Subcutaneous abdominal adipose tissue (tissue), 5 donors: ENCODE data around the gene CPB2.
A peak's percentile ranks its signal among the peaks of the same experiment; 100 is the strongest.

Experiments
- H3K27ac ChIP-seq: one replicate; pipeline ENCODE4 v1.7.0; 2013; ENCODE audit warnings: low read depth, mild to moderate bottlenecking, inconsistent platforms, low read length, moderate library complexity
- H3K27me3 ChIP-seq, 5 donors: one replicate each; pipeline ENCODE4 v1.7.0; 2013; ENCODE audit warnings: low read length in 5 of 5, inconsistent platforms in 1 of 5; ENCODE audit not compliant: control insufficient read depth in 5 of 5, insufficient read depth in 4 of 5
- H3K36me3 ChIP-seq, 5 donors: one replicate each; pipeline ENCODE4 v1.7.0; 2013; ENCODE audit warnings: low read length in 5 of 5; ENCODE audit not compliant: control insufficient read depth in 5 of 5, insufficient read depth in 5 of 5
- H3K4me1 ChIP-seq, 5 donors: one replicate each; pipeline ENCODE4 v1.7.0; 2013; ENCODE audit warnings: low read length in 5 of 5, mild to moderate bottlenecking in 3 of 5, moderate library complexity in 1 of 5; ENCODE audit not compliant: control insufficient read depth in 5 of 5, insufficient read depth in 5 of 5
- H3K4me3 ChIP-seq, 5 donors: one replicate each; pipeline ENCODE4 v1.7.0; 2013; ENCODE audit warnings: low read length in 5 of 5, low read depth in 1 of 5
- H3K9ac ChIP-seq, 5 donors: one replicate each; pipeline ENCODE4 v1.7.0; 2013; ENCODE audit warnings: low read length in 5 of 5, mild to moderate bottlenecking in 4 of 5, moderate library complexity in 3 of 5
- H3K9me3 ChIP-seq, 5 donors: one replicate each; pipeline ENCODE4 v1.7.0; 2013; ENCODE audit warnings: low read length in 5 of 5; ENCODE audit not compliant: control insufficient read depth in 5 of 5
- donor health status: healthy.
- donor health status: healthy.
- donor health status: healthy.
- donor health status: healthy.
- donor health status: healthy.

CPB2 gene

DNA sequence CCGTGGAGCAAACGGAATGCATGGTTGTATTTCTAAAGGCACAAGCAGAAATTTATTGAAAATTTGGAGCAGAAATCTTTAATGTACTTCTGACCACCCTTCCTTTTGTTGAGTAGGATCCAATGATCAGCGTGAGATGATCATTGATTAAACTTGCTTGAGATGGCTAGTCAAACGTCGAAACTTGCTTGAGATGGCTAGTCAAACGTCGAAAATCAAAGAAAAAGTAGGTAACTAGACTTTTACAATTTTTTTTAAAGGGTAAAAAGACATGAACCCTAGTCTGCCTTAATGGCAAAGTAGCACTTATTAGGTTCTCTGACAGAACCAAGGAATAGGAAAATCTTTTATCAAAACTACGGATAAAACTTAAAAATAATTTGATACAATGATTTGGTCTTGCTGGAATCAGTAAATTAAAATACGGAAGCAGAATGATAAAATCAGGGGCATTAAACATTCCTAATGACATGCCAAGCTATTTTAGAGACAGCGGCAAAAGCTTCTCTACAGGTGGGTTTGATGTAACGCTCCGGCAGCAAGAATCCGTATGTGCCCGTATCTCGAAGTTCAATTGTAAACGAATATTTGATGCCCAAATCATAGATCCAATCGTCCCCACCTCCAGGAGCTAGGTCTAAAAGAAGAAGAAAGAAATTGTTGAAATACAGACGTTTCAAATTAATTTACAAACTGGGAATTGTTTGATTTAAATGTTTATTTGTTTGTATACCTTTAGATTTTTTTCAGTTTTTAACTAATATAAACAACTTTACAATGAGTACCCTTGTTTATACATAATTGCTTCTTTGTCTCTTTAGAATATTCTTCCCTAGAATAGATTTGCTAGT lies 51.4 kb downstream of the CPB2 start:
- no peaks in the 10 kb centered on the region for H3K36me3 ChIP-seq
- H3K9me3 ChIP-seq: no peaks in the 10 kb centered on the region
- peak overlapping the region; percentile 70 to 98 (median 90) for H3K9ac ChIP-seq
- H3K27me3 ChIP-seq: no peaks in the 10 kb centered on the region
- peaks cover 2 to 31% (median 23%) of the 10 kb centered on the region in 5 donors for H3K4me1 ChIP-seq
- H3K27ac ChIP-seq: peak overlapping the region; percentile 94
- peak overlapping the region; percentile 82 to 96 (median 93) for H3K4me3 ChIP-seq

DNA sequence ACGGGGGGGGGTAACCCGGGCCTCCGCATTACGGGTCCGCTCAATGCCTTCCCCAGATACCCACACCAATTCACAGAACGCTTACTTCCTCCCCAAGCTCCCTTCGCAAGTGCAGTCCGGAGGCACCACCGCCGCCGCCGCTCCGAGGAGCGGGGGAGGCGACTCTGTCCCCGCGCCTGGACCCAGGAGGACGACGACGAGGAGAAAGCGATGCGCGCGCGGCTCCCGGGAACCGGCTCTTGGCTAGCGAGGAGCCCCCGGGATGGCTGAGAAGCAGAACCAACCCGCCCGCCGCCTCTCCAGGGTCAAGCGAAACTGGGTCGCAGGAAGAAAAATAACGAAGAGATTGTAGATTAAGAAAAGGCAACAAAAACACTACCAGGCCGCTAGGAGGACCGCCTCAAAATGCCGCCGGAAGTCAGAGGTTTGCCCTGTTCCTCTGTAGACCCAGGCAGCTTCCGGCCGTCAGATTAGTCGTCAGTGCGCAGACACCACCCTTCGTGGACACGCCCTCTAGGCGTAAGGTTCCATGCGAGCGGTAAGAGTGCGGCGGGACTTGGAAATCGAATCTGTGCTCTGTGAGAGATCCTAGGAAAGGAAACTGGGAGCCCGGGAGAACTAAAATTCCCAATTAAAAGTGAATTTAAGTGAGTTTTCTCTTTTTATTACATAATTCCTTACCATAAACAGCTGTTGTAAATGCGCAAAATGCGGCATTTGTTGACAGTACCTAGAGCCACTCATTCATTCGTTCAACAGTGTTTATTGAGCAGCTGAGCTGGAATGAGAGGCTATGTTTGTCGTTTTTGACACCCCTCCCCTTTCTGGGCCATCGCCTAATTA lies 52.3 kb downstream of the CPB2 start, which contains the start of gene ZC3H13:
TSS of gene ZC3H13 (minus strand) at position 428 of the 843 bp plus-strand sequence. CDS start 7,239 bp downstream, outside the sequence.
- H3K36me3 ChIP-seq: no peaks in the 10 kb centered on the region
- H3K4me3 ChIP-seq: peak within 1 kb of the TSS; percentile 82 to 98 (median 93)
- no peaks in the 10 kb centered on the region for H3K27me3 ChIP-seq
- peaks cover 2 to 31% (median 23%) of the 10 kb centered on the region in 5 donors for H3K4me1 ChIP-seq
- no peaks in the 10 kb centered on the region for H3K9me3 ChIP-seq
- H3K27ac ChIP-seq: peak within 1 kb of the TSS; percentile 94
- peak within 1 kb of the TSS; percentile 89 to 98 (median 90) for H3K9ac ChIP-seq

DNA sequence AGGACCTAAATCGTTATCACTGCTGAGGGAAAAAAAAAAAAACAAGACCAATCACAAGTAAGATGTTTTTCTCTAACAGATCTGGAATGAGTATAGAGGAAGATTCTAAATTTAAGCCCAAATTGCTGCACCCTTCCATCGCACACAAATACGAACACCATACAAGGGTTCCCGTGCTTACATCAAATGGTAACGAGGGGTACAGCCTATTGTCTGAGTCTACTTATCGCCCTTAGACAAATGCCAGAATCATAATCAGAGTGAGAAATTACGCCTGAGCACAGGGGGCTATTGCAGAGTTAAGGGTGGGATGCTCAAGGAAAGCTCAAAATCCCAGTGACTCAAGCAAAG lies 52.9 kb downstream of the CPB2 start:
- H3K27ac ChIP-seq: peak overlapping the region; percentile 94
- H3K9ac ChIP-seq: peak overlapping the region; percentile 89 to 98 (median 90)
- peaks cover 2 to 31% (median 23%) of the 10 kb centered on the region in 5 donors for H3K4me1 ChIP-seq
- H3K27me3 ChIP-seq: no peaks in the 10 kb centered on the region
- H3K4me3 ChIP-seq: peak overlapping the region; percentile 82 to 98 (median 93)
- no peaks in the 10 kb centered on the region for H3K9me3 ChIP-seq
- no peaks in the 10 kb centered on the region for H3K36me3 ChIP-seq

DNA sequence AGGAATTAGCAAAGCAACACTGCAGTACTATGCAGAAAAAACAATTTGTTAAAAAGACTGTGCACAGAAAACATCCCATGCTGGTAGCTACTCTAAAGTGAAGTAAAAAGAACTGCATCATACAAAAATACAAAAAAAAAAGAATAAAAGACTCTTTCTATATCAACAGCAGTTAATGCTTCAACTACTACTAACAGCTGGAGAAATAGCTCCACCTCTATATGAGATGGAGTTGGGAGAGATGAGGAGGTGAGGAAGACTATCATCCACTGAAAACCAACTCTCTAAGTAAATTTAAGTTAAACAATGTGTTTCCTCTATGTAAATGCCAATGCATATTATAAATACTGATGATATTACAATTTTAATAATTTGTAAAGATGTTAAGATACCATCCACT lies 54.1 kb downstream of the CPB2 start:
- Histone ChIP-seq H3K27ac (no peak overlapping the region), H3K27me3 (no peaks in the 10 kb centered on the region), H3K4me1 (peaks cover 2 to 31% (median 23%) of the 10 kb centered on the region in 5 donors), H3K4me3 (peak overlapping the region in 1 of 5 donors; percentile 96), H3K36me3 (no peaks in the 10 kb centered on the region), H3K9ac (no peak overlapping the region), H3K9me3 (no peaks in the 10 kb centered on the region)

DNA sequence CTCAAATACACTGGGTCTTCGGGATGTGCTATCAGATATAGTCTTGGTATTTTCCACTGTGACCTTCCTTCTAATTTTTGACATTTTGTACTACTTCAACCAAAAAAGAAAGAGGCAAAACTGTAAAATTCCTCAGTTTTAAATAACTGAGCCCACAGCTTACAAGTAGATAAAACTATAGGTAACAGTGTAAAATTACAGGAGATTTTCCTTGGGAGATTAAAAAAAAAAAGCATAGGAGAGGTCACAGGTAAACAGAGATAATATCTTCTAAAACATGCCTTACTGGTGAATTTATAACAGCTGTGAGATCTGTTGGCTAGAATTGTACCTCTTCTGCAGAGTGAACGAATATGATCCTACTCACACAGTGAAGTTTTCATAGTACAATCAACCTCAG lies 59.4 kb downstream of the CPB2 start:
- Histone ChIP-seq H3K4me3 (no peak overlapping the region), H3K36me3 (peaks cover 10 to 18% (median 13%) of the 10 kb centered on the region in 5 donors), H3K9me3 (no peaks in the 10 kb centered on the region), H3K27me3 (no peaks in the 10 kb centered on the region), H3K9ac (no peak overlapping the region), H3K4me1 (peaks cover 0 to 11% (median 0%) of the 10 kb centered on the region in 5 donors), H3K27ac (no peak overlapping the region)

DNA sequence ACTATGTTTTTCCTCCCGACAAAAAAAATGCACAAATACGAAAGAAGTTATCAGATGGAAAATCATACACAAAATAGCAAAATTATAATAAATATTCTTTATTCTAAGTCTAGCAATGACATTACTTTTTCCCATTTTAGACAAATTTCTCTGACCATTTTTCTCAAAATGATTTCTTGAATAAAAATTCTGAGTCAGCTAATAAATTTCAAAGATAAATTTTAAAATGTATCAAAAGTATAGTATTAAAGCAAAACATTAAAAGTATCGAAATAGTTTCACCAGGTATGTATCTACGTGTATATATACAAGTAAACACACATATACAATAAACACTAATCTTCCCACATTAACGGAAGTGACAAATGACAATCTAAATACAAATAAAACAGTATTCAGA lies 61.2 kb downstream of the CPB2 start:
- H3K9me3 ChIP-seq: no peaks in the 10 kb centered on the region
- H3K36me3 ChIP-seq: peaks cover 13 to 29% (median 15%) of the 10 kb centered on the region in 5 donors
- peaks cover 0 to 6% (median 0%) of the 10 kb centered on the region in 5 donors for H3K4me1 ChIP-seq
- H3K27me3 ChIP-seq: no peaks in the 10 kb centered on the region
- no peak overlapping the region for H3K27ac ChIP-seq
- H3K9ac ChIP-seq: no peak overlapping the region
- H3K4me3 ChIP-seq: no peak overlapping the region

DNA sequence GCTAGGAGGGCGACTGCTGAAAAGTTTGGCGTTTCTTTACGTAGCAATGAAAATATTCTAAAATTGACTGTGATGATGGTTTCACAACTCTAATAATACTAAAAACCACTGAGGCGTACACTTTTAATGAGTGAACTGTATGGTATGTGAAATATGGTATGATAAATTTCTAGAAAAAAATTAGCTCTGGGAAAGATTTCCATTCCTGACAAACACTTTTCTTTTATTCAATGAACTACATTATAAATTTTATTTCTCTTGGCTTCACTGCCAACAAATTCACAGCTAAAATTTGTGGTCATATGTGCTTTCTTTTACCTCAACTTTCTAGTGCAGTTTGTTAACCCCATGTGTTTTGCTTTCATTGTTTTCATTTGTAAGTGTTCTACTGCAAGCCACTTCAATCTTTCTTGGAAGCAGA lies 63.4 kb downstream of the CPB2 start:
- Histone ChIP-seq H3K9ac (no peak overlapping the region), H3K9me3 (no peaks in the 10 kb centered on the region), H3K36me3 (peaks cover 17 to 37% (median 28%) of the 10 kb centered on the region in 5 donors), H3K27ac (no peak overlapping the region), H3K4me3 (no peak overlapping the region), H3K27me3 (no peaks in the 10 kb centered on the region), H3K4me1 (peaks cover 0 to 6% (median 0%) of the 10 kb centered on the region in 5 donors)

DNA sequence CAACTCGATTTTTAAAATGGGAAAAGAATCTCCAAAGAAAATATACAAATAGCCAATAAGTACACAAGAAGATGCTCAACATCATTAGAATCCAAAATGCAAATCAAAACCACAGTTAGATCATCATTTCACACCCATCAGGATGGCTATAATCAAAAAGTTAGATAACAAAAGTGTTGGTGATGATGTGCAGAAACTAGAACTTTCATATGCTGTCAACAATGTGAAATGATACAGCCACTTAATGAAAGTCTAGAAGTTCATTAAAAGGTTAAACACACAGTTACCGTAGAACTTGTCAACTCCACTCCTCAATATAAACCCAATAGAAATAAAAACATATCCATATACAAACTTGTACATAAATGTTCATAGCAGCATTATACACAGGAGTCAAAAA lies 64.1 kb downstream of the CPB2 start:
- no peak overlapping the region for H3K9ac ChIP-seq
- peaks cover 0 to 6% (median 0%) of the 10 kb centered on the region in 5 donors for H3K4me1 ChIP-seq
- no peaks in the 10 kb centered on the region for H3K9me3 ChIP-seq
- H3K27me3 ChIP-seq: no peaks in the 10 kb centered on the region
- peaks cover 17 to 37% (median 28%) of the 10 kb centered on the region in 5 donors for H3K36me3 ChIP-seq
- no peak overlapping the region for H3K27ac ChIP-seq
- H3K4me3 ChIP-seq: no peak overlapping the region

DNA sequence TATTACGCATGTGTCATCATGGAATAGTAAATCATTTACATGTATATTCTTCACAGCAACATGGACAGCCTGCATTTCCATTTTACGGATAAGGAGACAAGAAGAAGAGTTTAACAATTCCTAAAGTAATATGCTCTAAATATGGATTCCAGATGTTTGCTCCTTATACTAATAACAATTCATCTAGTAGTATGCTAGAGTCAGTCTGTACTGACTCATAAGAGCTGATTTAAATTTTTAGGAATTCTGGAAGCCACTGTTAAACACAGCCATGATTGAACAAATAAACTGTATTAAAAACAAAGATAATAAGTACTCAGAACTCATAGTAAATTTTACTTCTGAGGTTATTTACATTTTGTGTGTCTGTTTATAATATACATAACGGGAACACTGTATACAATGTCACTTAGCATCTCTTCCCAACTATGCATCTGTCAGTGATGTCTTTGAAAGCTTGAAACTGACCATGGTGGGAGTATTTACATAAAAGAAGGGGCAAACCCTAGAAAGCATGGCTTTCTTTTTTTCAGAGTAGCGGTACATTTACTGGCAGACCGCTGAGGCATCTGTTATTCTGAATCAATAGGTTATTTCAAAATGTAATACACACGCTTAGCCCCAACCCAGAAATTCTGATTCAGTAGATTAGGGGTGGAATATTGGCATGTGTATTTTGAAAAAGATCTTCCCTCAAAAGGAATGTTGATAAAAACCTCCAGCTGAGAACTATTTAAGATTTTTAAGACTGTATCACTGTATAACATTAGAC lies 65.2 kb downstream of the CPB2 start:
- Histone ChIP-seq H3K9ac (no peak overlapping the region), H3K4me1 (no peaks in the 10 kb centered on the region), H3K27ac (no peak overlapping the region), H3K4me3 (no peak overlapping the region), H3K36me3 (peaks cover 21 to 43% (median 32%) of the 10 kb centered on the region in 5 donors), H3K9me3 (no peaks in the 10 kb centered on the region), H3K27me3 (no peaks in the 10 kb centered on the region)
